HG03108 (cell line): ENCODE measurements around the gene ERG.

ENCODE experiments used
- ATAC-seq: cut with Tn5 transposase; IDR thresholded peaks from one replicate; pipeline ENCODE4 v1.9.1; 2021; ENCODE audit warnings: moderate library complexity; ENCODE audit not compliant: unreplicated experiment

Gene ERG

GRCh38 chr21:38500073-38500472, 1.8 kb upstream of the ERG start:
- no peak for ATAC-seq

DNA sequence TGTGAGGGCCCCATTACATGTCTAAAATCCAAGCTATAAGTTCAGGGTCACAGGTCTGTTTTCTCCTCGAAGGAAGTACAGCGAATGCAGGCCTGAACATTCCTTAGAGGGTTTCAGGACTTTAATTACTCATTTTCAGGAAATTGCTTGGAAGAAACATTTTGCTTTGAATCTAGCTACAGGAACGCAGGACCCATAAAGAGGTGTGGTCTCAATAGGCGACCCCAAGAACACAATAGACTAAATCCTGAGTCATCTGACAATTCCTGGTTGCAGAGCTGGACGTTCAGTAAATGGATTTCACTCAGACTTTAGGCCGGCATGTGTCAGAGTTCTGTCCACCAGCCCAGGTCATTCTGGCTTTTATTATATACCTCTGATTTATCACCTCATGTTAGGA, 1.0 kb upstream of the ERG start:
- no peak for ATAC-seq

DNA sequence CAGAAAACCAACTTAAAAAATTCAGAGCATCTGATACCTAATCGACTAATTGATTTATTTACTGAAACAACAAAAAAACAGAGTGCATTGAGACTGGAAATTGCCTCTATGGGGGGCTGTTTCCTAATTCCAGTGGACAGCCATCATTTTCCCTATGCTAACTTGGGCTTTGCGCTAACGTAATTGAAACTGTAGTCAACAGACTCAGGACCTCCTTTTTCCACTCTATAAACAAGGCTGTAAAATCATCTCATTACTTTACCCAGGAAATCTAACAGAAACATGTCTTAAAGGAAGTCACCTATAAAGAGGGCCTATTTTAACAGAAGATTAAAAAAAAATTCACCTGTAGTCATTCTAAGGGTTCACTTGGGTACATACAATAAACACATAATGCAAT, 2.1 kb downstream of the ERG start:
- no peak for ATAC-seq

- ATAC-seq: no peak
These were observed 2.6 kb downstream of the ERG start for GRCh38 chr21:38495696-38496095.

DNA sequence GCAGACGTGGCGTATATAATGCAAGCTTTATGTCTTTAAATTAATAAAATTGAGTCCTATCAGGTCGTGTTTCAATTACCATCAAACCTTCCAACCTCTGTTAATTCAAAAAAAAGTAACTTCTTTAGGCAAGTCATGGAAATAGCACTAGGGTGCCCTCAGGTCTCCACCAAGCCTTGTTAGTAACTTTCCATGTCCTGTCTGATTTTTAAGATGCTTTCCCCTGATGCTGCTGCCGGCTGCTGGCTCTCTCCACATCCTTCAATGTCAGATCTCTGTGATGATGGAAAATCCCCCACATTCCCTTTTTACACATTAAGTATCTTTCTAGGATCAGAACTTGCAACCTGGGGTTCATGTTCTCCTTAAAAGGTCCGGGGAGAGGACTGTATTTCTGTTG, 3.0 kb downstream of the ERG start:
- ATAC-seq: no peak

DNA sequence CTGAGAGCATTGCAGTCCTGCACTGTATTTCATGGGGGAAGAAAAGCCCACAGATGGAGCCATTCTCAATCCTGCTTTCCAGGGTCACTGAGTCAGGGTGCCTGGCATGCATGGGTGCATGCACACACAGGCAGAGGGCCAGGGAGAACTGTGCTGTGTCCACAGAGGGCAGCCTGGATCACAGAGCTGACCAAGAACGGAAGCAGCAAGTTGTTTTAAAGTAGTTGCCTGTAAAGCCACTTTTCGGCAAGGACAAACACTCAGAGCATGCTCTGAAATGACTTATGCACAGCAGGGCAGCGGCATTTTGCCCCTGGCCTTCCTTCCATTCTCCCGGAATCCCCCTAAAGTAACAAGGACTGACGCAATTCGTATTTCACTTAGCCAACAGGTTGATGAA, 3.6 kb downstream of the ERG start:
- ATAC-seq: no peak

DNA sequence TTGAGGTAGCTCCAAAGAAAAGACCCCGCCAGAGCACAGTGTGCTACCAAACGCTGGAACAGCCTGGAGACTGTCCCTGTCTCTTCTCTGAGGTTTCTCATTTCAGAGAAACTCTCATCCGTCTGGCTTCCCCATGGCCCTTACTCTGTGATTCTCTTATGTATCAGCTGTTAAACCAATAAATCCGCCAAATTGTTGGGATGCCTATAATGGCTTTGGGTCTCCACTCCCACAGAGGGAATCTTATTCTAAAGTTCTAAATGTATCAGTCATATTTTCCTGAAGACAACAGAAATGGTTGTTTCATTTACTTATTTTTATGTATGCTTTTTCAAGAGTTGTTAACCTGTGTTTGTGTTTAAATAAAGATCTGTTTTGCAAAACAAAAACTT, 4.0 kb downstream of the ERG start:
- no peak for ATAC-seq

GRCh38 chr21:38493549-38494250, 4.6 kb downstream of the ERG start:
- no peak for ATAC-seq

DNA sequence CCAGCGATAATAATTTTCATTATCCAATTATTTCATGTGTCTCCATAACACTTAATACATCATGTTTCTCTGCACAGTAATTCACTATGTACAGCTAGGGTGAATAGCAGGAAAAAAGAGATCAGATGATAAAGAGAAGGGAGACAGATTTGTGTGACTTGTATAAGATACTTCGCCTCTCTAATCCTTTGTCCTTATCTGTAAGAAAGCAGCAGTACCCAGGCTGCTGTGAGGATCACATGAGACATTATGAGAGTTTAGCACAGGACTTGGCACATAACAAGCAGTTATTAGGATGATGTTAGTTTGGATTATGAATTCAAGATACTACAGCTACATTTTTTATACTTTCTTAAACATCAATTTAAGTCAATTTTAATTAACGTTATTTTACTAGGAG, 6.3 kb downstream of the ERG start:
- no peak for ATAC-seq

DNA sequence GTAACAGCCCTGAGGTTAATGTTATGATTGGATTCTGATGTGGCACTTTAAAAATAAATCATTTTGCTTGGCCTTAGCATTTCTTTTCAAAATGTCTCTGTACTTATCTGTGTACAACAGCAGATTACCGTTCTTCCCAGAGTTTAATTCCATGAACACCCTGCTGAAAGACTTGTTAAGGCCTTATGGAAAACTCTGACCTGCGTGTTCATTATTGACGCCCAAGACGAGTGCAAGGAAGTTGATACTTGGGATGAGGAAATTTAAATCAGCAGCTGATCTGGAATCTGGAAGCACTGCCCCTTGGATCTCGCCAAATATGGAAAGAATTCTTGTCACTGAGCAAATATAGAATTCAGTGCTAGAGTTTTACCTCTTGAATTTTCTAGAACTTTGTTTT, 6.7 kb downstream of the ERG start:
- ATAC-seq: no peak

GRCh38 chr21:38490411-38491020, 7.8 kb downstream of the ERG start:
- no peak for ATAC-seq

GRCh38 chr21:38489729-38490128, 8.5 kb downstream of the ERG start:
- ATAC-seq: no peak

- no peak for ATAC-seq
These were observed 9.0 kb downstream of the ERG start for GRCh38 chr21:38489271-38489652.

GRCh38 chr21:38488640-38489270, 9.5 kb downstream of the ERG start:
- no peak for ATAC-seq

DNA sequence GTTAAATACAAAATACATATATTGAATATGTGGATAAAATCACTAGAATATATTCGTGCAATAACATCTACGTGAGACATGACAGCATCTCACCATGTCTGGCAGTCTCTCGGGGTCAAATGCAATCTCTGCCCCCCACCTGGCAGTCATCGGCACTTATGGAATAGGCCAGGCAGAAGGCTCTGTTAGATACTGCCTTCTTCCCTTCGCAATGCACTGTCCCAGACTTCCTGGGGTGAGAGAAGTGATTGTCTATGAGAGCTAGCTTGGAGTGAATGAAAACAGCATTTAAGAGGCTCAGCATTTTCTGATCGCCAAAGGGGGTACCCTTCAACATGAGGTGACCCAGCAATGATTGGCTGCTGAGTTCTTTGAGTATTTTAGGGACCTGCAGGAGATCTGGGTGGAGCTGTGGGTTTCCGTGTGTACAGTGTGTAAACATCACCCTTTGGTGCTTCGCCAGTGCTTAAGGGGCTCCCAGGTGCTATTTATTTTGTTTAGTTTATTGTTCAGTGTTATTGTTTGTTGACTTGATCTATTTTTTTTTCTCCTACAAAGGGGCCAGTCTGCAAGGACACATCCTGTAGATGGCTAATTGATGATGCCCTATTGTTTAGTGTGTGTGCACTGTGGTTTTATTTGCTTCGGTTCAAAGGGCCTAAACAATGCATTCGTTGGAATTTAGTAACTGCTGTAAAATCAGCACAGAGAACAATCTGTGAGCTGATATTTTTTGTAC, 10.2 kb downstream of the ERG start:
- no peak for ATAC-seq

DNA sequence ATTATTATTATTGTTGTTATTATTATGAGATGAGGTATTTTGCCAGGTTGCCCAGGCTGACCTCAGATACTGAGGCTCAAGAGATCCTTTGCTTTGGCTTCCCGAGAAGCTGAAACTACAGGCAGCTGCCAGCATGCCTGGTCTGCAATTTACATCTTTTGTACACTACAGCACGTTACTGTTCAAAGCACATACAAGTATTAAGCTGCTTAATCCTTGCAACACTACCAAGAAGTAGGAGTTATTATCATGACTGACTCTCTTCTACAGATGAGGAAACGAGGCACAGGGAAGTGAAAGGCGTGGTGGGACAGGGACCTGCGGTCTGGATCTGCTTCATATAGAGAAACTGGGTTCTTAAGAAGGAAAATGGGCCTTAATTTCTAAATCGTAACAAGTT, 11.6 kb downstream of the ERG start:
- ATAC-seq: no peak

DNA sequence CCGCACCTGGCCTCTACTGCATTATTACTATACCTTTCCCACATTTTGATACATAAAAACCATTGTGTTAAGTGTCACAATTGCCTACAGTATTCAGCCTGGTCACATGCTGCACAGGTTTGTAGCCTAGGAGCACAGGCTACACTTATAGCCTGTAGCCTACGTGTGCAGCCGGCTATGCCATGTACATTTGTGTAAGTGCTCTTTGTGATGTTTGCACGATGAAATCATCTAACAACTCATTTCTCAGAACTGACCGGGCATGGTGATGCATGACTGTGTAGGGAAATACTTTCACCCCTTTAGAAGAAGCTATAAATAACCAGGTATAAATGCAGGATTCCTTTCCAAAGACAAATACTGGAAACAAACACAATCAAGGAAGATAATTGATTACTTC, 12.1 kb downstream of the ERG start:
- ATAC-seq: no peak

DNA sequence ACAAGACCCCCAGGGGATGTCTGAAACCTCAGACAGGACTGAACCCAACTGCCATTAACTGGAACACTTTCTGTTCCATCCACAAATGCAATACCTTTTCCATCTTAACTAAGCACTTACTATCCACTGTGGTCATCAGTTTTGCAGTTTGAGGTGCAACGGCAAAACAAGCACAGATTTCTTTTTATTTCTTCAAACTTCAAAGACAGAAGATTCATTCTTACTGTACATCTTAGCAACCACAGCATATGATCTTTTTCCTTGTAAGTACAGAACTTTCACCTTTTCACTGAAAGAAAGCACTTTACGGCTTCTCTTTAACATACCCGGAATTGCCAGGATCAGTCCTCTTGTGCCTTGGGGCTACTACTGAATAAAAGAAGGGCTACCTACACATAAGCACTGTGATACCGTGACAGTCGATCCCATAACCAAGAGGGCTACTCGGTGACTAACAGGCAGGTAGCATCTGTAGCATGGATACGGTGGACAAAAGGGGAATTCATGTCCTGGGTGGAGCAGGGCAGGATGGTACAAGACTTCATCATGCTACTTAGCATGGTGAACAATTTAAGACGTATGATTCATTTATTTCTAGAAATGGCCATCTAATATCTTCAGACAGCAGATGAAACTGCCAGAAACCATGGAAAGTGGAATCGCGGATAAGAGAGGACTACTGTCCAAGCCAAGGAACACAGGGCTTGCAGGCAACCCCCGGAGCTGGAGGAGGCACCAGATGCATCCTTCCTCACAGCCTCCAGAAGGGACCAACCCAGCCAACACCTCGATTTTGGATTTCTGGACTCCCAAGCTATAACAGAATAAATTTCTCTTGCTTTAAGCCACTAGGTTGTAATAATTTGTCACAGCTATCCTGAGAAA, 18.4 kb downstream of the ERG start:
- ATAC-seq: no peak

GRCh38 chr21:38478782-38479181, 19.5 kb downstream of the ERG start:
- ATAC-seq: no peak

DNA sequence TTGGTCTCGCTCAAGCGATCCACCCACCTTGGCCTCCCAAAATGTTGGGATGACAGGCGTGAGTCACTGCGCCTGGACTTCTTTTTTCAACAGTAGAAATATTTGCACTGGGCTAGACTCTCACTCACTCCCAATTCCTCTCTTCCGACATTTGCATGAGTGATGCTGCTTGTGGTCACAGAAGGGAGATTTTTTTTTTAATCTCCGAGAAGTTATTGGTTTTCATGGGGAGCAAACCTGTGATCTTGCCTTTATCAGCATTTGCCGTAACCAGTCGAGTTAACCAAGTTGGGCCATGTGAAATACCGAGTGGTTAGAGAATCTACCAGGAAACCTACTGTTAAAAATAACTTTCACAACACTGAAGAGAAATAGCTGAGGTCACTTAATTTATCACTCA, 21.1 kb downstream of the ERG start:
- ATAC-seq: no peak

DNA sequence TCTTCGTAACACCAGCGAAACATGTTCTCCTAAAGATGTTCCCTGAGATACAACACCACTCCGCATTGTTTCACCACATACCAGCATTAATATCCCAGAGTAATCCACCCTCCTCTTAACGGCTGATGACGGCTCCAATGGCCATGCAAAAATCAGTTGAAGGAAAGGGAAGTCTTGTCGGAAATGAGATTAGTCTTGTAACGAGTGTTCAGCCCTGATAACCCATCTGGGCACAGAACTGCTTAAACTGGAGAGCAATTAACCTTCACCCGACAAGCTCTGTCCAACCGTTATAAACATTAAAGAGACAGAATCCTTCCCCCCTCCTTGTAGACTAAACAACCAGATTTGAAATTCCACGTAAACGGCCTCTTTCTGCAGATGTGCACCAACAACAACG, 21.9 kb downstream of the ERG start:
- no peak for ATAC-seq
